ENCODE measurements around the gene BUD31. TPM values are rescaled to one million over a fixed set of nuclear protein-coding genes. Genes with fewer than 3 reads are reported as not detected.

The BUD31 gene
- 72.6 and 111 TPM in 2 replicates for total RNA-seq (2012; rRNA removed)
- polyA plus RNA-seq (2012; rRNA removed) = 94.2 and 97.2 TPM in 2 replicates
- polyA plus RNA-seq (2012; cell fraction: cytosol; rRNA removed) = 45.7 and 87.3 TPM in 2 replicates
- 26.6 and 74.7 TPM in 2 replicates for polyA plus RNA-seq (2012; cell fraction: nucleus; rRNA removed; ENCODE audit: low replicate concordance)
- percentile 83 among the genes with signal in this experiment for Bru-seq, nascent RNA
- BruChase-seq, experiment 1, labeled RNA remaining after a 6-hour chase = percentile 79 among the genes with signal in this experiment
- percentile 67 among the genes with signal in this experiment for BruChase-seq, experiment 2, labeled RNA remaining after a 2-hour chase
- long read RNA-seq, transcript BUD31-202 (6 exons, 1,139 nt) = major isoform, 65 of 119 reads
- long read RNA-seq, transcript BUD31-201 (6 exons, 1,035 nt) = minor isoform, 31 of 119 reads
- long read RNA-seq, partial matches to known transcripts = 10 of 119 reads
- long read RNA-seq, other reads (novel, unspliced or antisense) = 12 of 119 reads

- POLR2A ChIA-PET (ENCODE audit: unreplicated experiment) = interaction anchor here (0.5 to 1.4 kb wide), 7 partner anchors 9 to 249 kb away, joined by 3 to 5 read pairs (median 4); partner anchors contain the start of genes CPSF4 and PTCD1
- in situ Hi-C loops (cut with MboI; ENCODE audit: low sequenced_read_pairs) = no loop called here
- CTCF ChIA-PET = interaction anchor here (0.6 kb wide), 1 partner anchor 12 kb away, joined by 4 read pairs; no protein-coding TSS in a partner anchor
- TF ChIP-seq CEBPB (IDR thresholded peaks at IDR 0.05; ENCODE audit: low read depth, low read length) (peak; percentile 100), MAZ (IDR thresholded peaks at IDR 0.05; ENCODE audit: borderline replicate concordance, low read depth, low read length) (peak; percentile 43; the same call in 1 of the 2 replicates), CTCF (conservative IDR thresholded peaks at IDR 0.05; ENCODE audit: low read depth, low read length) (no peak), NFE2L2 (IDR thresholded peaks at IDR 0.05; ENCODE audit: low read depth, low read length) (no peak), CHD1 (IDR thresholded peaks at IDR 0.05; ENCODE audit: low read depth, low read length) (peak; percentile 36; the same call in 1 of the 2 replicates), MAFK (IDR thresholded peaks at IDR 0.05; ENCODE audit: low read depth, low read length) (no peak), RAD21 (IDR thresholded peaks at IDR 0.05; ENCODE audit: low read length) (no peak), BHLHE40 (IDR thresholded peaks at IDR 0.05; ENCODE audit: low read depth, low read length) (no peak), RCOR1 (IDR thresholded peaks at IDR 0.05; ENCODE audit: insufficient replicate concordance, low read length) (peak; percentile 10), FOS (IDR thresholded peaks at IDR 0.05; ENCODE audit: low read depth, low read length) (peak; percentile 59; the same call in 1 of the 2 replicates), SMC3 (IDR thresholded peaks at IDR 0.05; ENCODE audit: low read depth, low read length) (no peak), POLR2A (IDR thresholded peaks at IDR 0.05; ENCODE audit: low read depth, low read length) (peak; percentile 95)
These were observed at the start of gene BUD31, which contains the start of gene PDAP1 for GRCh38 chr7:99408379-99409191. TSS of gene BUD31 (plus strand) at chr7:99408969. CDS start at chr7:99411093, 2,124 bp downstream. TSS of gene PDAP1 (minus strand) at chr7:99408597. CDS start at chr7:99408548, 49 bp downstream.

More at GRCh38 chr7:99408379-99409191, at the start of gene BUD31, which contains the start of gene PDAP1:
- intact Hi-C loops (cut with micrococcal nuclease) (no loop called here), dilution Hi-C loops (cut with HindIII; ENCODE audit: low sequenced_read_pairs, unreplicated experiment) (no loop called here)
- Histone ChIP-seq H3K56ac (ENCODE audit: extremely low read depth, insufficient read depth, low read length) (peak within 1 kb of the TSS; percentile 100), H3K9me3 (ENCODE audit: control insufficient read depth, insufficient read depth, low read length) (no peaks in the 10 kb centered on the region), H2AK5ac (ENCODE audit: low read depth, low read length) (peak within 1 kb of the TSS; percentile 97), H3K36me3 (ENCODE audit: control insufficient read depth, insufficient read depth, low read length) (peaks cover 30% of the 10 kb centered on the region), H3K9me1 (ENCODE audit: insufficient read depth, low read length) (peaks cover 12% of the 10 kb centered on the region), H3K4me3 (ENCODE audit: insufficient read depth, low read depth, low read length) (peak within 1 kb of the TSS; percentile 57), H3K9ac (ENCODE audit: low read depth, low read length) (peak within 1 kb of the TSS; percentile 98), H3K23ac (ENCODE audit: low read depth, low read length) (peak within 1 kb of the TSS; percentile 97), H4K91ac (ENCODE audit: insufficient read depth, low read depth, low read length) (peak within 1 kb of the TSS; percentile 100), H2BK5ac (ENCODE audit: low read depth, low read length, poor library complexity, severe bottlenecking) (peak within 1 kb of the TSS; percentile 100), H3K18ac (ENCODE audit: low read depth, low read length) (peak within 1 kb of the TSS; percentile 95), H2BK20ac (ENCODE audit: low read depth, low read length) (peak within 1 kb of the TSS; percentile 90; the same call in 1 of the 2 replicates), H3K4me2 (ENCODE audit: low read depth, low read length) (peak within 1 kb of the TSS; percentile 96), H3K4ac (ENCODE audit: low read depth, low read length) (peak within 1 kb of the TSS; percentile 99), H4K8ac (ENCODE audit: low read depth in 2 of 2, low read length in 2 of 2) (peak within 1 kb of the TSS; percentile 95 to 99), H4K5ac (ENCODE audit: low read depth, low read length) (peak within 1 kb of the TSS; percentile 73), H3K27me3 (ENCODE audit: control insufficient read depth, insufficient read depth, low read length) (no peaks in the 10 kb centered on the region), H2BK15ac (ENCODE audit: low read depth, low read length) (peak within 1 kb of the TSS; percentile 100; the same call in 2 of the 3 replicates), H3K4me1 (ENCODE audit: control insufficient read depth, insufficient read depth, low read length) (peaks cover 8% of the 10 kb centered on the region; the same call in 1 of the 2 replicates), H2BK120ac (ENCODE audit: low read depth, low read length) (peak within 1 kb of the TSS; percentile 99), H2AFZ (replicated peaks; ENCODE audit: low read length, poor library complexity) (peak within 1 kb of the TSS; percentile 100), H3K14ac (replicated peaks; ENCODE audit: low read depth, low read length) (peak within 1 kb of the TSS; percentile 99), H2AK9ac (replicated peaks; ENCODE audit: low read depth, low read length, poor library complexity) (peak within 1 kb of the TSS; percentile 100), H3K27ac (ENCODE audit: insufficient read depth, low read length) (peak within 1 kb of the TSS; percentile 99), H4K20me1 (ENCODE audit: insufficient read depth, low read length) (peaks cover 56% of the 10 kb centered on the region), H3K79me1 (ENCODE audit: low read depth in 1 of 2, low read length in 2 of 2) (peaks cover 20 to 62% of the 10 kb centered on the region in 2 experiments)
- ATAC-seq (ENCODE audit: low read depth) = peak; percentile 89
- 0% methylated on average over 56 of the region's 72 CpGs; no CpG with 5 or more reads in 1 of the 2 experiments for WGBS, 2 experiments (ENCODE audit: extremely low coverage in 2 of 2, insufficient read length in 1 of 2)
- no TSS peak for BruUV-seq (replicated peaks)
- DNase-seq = peak; percentile 95

Measured in IMR-90 (cell line).